ENCODE data around the gene PEX12.

GRCh38 chr17:35555691-35556090, 22.7 kb downstream of the PEX12 start:
- no peak for TF ChIP-seq CTCF (IDR thresholded peaks at IDR 0.05; ENCODE audit: insufficient read depth, low read depth, low read length)
- no peak for TF ChIP-seq EZH2 (IDR thresholded peaks at IDR 0.05; ENCODE audit: insufficient read depth, low read length)

All from astrocyte (in vitro differentiated cells and primary cell).